T-helper 2 cell treated with Interferon-gamma antibody and Interleukin-4, amounts not matched to agents 5 μg/mL and 100 μg/mL, for 36 hours (primary cell): ENCODE measurements around the gene CTNNA3.

Experiments used
- DNase-seq: peaks from one replicate; pipeline ENCODE4 v3.0.0; 2021; ENCODE audit warnings: low spot score
- H3K27ac Mint-ChIP-seq: one replicate; pipeline ENCODE4 v1.8.0; 2021; ENCODE audit warnings: mild to moderate bottlenecking, mixed read lengths
- H3K27me3 Mint-ChIP-seq: one replicate; pipeline ENCODE4 v1.8.0; 2021; ENCODE audit warnings: low read depth, mixed read lengths
- H3K36me3 Mint-ChIP-seq: one replicate; pipeline ENCODE4 v1.8.0; 2021; ENCODE audit warnings: low read depth, mixed read lengths
- H3K4me1 Mint-ChIP-seq: one replicate; pipeline ENCODE4 v1.8.0; 2021; ENCODE audit warnings: low read depth, mixed read lengths
- H3K4me3 Mint-ChIP-seq: one replicate; pipeline ENCODE4 v1.8.0; 2022; ENCODE audit warnings: mild to moderate bottlenecking, moderate library complexity, mixed read lengths
- H3K9me3 Mint-ChIP-seq: one replicate; pipeline ENCODE4 v1.8.0; 2021; ENCODE audit warnings: mixed read lengths

CTNNA3 gene

DNA sequence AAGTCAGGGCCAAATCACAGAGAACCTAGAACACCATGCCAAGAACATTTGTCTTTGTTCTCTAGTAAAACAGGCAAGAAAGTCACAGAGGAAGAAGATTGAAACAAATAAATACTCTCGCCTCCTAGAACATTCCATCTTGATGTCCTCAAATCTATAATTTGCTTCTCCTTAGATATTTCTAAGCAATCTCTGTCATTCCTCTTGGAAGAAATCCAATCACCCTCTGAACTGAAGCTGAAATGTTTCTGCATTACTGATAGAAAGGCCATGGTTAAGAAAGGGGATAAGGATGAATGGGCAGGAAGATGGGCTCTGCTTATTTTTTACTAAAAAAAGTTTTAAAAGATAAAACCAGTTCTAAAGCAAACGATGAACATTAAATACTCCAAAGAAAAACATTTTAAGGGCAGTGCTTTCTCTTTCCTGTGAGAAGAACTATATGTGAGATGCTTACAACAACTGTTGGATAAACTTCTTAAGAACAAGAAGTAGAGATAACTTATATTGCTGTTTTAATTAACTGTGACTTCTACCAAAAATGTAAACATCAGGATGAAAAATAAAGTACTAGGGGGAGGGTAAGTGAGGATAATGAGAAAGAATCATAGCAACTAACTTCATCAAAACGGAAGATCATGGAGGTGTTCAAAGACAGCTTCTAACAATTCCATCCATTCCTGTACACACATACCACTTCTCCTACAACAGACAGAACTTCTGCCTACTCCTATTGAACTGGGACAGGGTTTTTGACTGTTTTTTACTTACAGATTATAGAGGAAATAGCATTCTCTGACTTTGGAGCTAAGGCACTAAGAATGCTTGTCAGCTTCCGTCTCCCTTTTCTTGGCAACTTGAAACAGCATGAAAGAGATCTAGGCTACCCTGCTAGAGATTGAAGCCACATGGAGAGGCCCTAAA, 923.2 kb downstream of the CTNNA3 start:
- Mint-ChIP-seq H3K27me3 (no peaks in the 10 kb centered on the region), H3K36me3 (no peaks in the 10 kb centered on the region), H3K4me1 (no peaks in the 10 kb centered on the region), H3K27ac (no peak overlapping the region), H3K9me3 (no peaks in the 10 kb centered on the region), H3K4me3 (no peak overlapping the region)
- DNase-seq = no peak

GRCh38 chr10:66767707-66768106, 928.3 kb downstream of the CTNNA3 start:
- no peaks in the 10 kb centered on the region for H3K4me1 Mint-ChIP-seq

DNA sequence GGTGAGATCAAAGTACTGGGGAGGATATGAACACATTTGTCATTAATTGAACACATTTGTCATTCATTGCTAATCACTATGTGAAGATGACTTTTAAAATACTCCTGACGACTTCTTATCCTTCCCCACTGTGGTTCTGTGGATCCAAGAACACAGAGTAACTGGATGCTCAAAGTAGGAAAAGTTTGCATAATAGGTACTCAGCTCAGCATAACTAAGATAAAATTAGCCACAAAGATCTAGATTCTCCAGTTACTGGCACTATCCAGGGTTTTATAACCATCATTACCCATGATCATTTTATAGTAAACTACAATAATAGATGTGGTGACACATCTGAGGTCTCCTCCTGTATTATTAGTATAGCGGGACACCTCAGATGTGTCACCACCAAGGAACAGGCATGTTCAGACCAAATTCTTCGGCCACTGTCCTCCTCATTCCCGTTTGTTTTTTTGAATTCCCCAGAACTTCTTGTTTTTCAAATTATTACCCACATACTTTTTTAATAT, 933.7 kb downstream of the CTNNA3 start:
- no peaks in the 10 kb centered on the region for H3K4me1 Mint-ChIP-seq
- no peaks in the 10 kb centered on the region for H3K9me3 Mint-ChIP-seq
- no peaks in the 10 kb centered on the region for H3K36me3 Mint-ChIP-seq
- no peaks in the 10 kb centered on the region for H3K27me3 Mint-ChIP-seq
- DNase-seq = no peak
- no peak overlapping the region for H3K4me3 Mint-ChIP-seq
- H3K27ac Mint-ChIP-seq = no peak overlapping the region

More at GRCh38 chr10:66767707-66768106, 928.3 kb downstream of the CTNNA3 start:
- Mint-ChIP-seq H3K4me3 (no peak overlapping the region), H3K27ac (no peak overlapping the region), H3K9me3 (no peaks in the 10 kb centered on the region), H3K36me3 (no peaks in the 10 kb centered on the region), H3K27me3 (no peaks in the 10 kb centered on the region)
- no peak for DNase-seq

- H3K9me3 Mint-ChIP-seq = no peaks in the 10 kb centered on the region
- no peaks in the 10 kb centered on the region for H3K27me3 Mint-ChIP-seq
- no peaks in the 10 kb centered on the region for H3K4me1 Mint-ChIP-seq
- H3K27ac Mint-ChIP-seq = no peak overlapping the region
- no peak overlapping the region for H3K4me3 Mint-ChIP-seq
- no peaks in the 10 kb centered on the region for H3K36me3 Mint-ChIP-seq
- no peak for DNase-seq
Measured at GRCh38 chr10:66760941-66761340, 935.1 kb downstream of the CTNNA3 start.

- H3K4me1 Mint-ChIP-seq = no peaks in the 10 kb centered on the region
- H3K27me3 Mint-ChIP-seq = no peaks in the 10 kb centered on the region
- DNase-seq = no peak
- no peaks in the 10 kb centered on the region for H3K36me3 Mint-ChIP-seq
- no peaks in the 10 kb centered on the region for H3K9me3 Mint-ChIP-seq
- no peak overlapping the region for H3K4me3 Mint-ChIP-seq
- H3K27ac Mint-ChIP-seq = no peak overlapping the region
Measured at GRCh38 chr10:66755474-66755873, 940.5 kb downstream of the CTNNA3 start.

DNA sequence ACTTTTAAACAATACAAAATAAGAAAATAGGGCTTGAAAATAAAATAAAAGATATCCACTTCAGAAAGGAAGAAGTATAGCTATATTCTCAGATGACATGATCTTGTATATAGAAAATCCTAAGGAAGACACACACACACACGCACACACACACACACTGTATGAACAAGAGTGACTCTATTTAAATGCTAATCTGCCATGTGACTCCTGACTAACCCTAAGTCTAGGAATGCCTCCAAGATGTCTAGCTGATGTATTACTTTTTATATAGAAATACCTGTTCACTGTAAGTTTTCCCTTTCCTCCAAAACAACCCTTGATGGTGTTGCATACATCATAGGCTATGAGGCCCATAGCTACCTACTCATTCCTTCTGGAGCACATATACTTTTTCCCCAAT, 943.3 kb downstream of the CTNNA3 start:
- DNase-seq = no peak
- Mint-ChIP-seq H3K4me3 (no peak overlapping the region), H3K36me3 (no peaks in the 10 kb centered on the region), H3K27me3 (no peaks in the 10 kb centered on the region), H3K27ac (no peak overlapping the region), H3K9me3 (no peaks in the 10 kb centered on the region), H3K4me1 (no peaks in the 10 kb centered on the region)

- Mint-ChIP-seq H3K36me3 (no peaks in the 10 kb centered on the region), H3K4me1 (no peaks in the 10 kb centered on the region), H3K4me3 (no peak overlapping the region), H3K27me3 (no peaks in the 10 kb centered on the region), H3K27ac (no peak overlapping the region), H3K9me3 (no peaks in the 10 kb centered on the region)
- no peak for DNase-seq
Measured at GRCh38 chr10:66748217-66748616, 947.8 kb downstream of the CTNNA3 start.

GRCh38 chr10:66747451-66747850, 948.5 kb downstream of the CTNNA3 start:
- Mint-ChIP-seq H3K27me3 (no peaks in the 10 kb centered on the region), H3K4me3 (no peak overlapping the region), H3K4me1 (no peaks in the 10 kb centered on the region), H3K9me3 (no peaks in the 10 kb centered on the region), H3K36me3 (no peaks in the 10 kb centered on the region), H3K27ac (no peak overlapping the region)
- no peak for DNase-seq

DNA sequence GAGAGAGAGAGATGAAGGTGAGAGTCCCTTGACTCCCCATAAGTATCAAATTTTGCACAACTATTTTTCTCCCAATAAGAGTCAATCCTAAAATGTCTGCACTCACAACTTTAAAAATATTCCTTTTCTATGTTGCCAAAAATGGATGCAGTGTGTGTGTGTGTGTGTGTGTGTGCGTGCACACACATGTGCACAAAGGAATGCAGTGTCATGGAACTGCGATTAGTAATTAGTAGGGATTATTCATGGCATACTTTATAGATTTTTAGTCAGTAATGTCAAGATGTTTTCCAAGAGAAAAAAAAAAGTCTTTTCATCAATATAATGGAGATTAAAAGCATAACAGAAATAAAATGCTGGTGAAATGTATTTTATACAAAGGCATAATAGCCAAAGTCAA, 949.3 kb downstream of the CTNNA3 start:
- no peaks in the 10 kb centered on the region for H3K36me3 Mint-ChIP-seq
- no peaks in the 10 kb centered on the region for H3K27me3 Mint-ChIP-seq
- H3K4me3 Mint-ChIP-seq = no peak overlapping the region
- H3K9me3 Mint-ChIP-seq = no peaks in the 10 kb centered on the region
- DNase-seq = no peak
- H3K4me1 Mint-ChIP-seq = no peaks in the 10 kb centered on the region
- no peak overlapping the region for H3K27ac Mint-ChIP-seq

- H3K4me1 Mint-ChIP-seq = no peaks in the 10 kb centered on the region
- H3K27ac Mint-ChIP-seq = no peak overlapping the region
- no peak overlapping the region for H3K4me3 Mint-ChIP-seq
Measured at GRCh38 chr10:66746246-66746645, 949.7 kb downstream of the CTNNA3 start.

GRCh38 chr10:66744915-66745314, 951.1 kb downstream of the CTNNA3 start:
- DNase-seq = no peak
- Mint-ChIP-seq H3K27ac (no peak overlapping the region), H3K36me3 (no peaks in the 10 kb centered on the region), H3K27me3 (no peaks in the 10 kb centered on the region), H3K4me3 (no peak overlapping the region), H3K9me3 (no peaks in the 10 kb centered on the region), H3K4me1 (no peaks in the 10 kb centered on the region)

More at GRCh38 chr10:66746246-66746645, 949.7 kb downstream of the CTNNA3 start:
- H3K9me3 Mint-ChIP-seq = no peaks in the 10 kb centered on the region
- no peaks in the 10 kb centered on the region for H3K27me3 Mint-ChIP-seq
- no peaks in the 10 kb centered on the region for H3K36me3 Mint-ChIP-seq
- DNase-seq = no peak

- no peaks in the 10 kb centered on the region for H3K9me3 Mint-ChIP-seq
- no peaks in the 10 kb centered on the region for H3K36me3 Mint-ChIP-seq
- H3K27me3 Mint-ChIP-seq = no peaks in the 10 kb centered on the region
- H3K4me3 Mint-ChIP-seq = no peak overlapping the region
- H3K27ac Mint-ChIP-seq = no peak overlapping the region
- no peaks in the 10 kb centered on the region for H3K4me1 Mint-ChIP-seq
- no peak for DNase-seq
Measured at GRCh38 chr10:66737241-66737640, 958.8 kb downstream of the CTNNA3 start.

- Mint-ChIP-seq H3K4me1 (no peaks in the 10 kb centered on the region), H3K36me3 (no peaks in the 10 kb centered on the region), H3K27me3 (no peaks in the 10 kb centered on the region), H3K27ac (no peak overlapping the region), H3K4me3 (no peak overlapping the region), H3K9me3 (no peaks in the 10 kb centered on the region)
- DNase-seq = no peak
Measured at GRCh38 chr10:66723608-66724400, 972.2 kb downstream of the CTNNA3 start.

DNA sequence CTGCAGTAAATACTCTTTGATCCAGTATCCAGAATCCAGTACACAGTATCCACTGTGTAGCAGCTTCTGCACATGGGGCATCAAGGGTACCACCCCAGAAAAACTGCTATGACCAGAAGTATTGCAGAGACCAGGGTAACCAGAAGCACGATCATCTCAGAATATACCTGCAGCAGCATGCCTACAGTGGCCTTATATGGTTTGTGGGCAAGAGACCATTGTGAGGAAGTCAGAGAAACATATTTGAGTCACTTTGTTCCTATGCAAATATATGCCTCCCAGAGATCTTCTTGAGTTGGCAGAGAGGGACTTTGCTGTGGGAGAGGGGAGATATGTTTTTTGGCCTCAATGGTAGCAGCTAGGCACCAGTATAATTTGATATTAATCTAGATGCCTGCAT, 976.5 kb downstream of the CTNNA3 start:
- Mint-ChIP-seq H3K36me3 (no peaks in the 10 kb centered on the region), H3K4me3 (no peak overlapping the region), H3K4me1 (no peaks in the 10 kb centered on the region), H3K27ac (no peak overlapping the region), H3K27me3 (no peaks in the 10 kb centered on the region), H3K9me3 (no peaks in the 10 kb centered on the region)
- no peak for DNase-seq
